Erythroblast (primary cell): ENCODE data around the gene ADGRD2.

ENCODE experiments used
- DNase-seq, 2 experiments: peaks; one replicate each; lab custom pipeline; 2025; lab: John Stamatoyannopoulos, UW
- GATA1 ChIP-seq: IDR thresholded peaks from 2 replicates; pipeline ENCODE4 v1.6.1; 2011; ENCODE audit warnings: low read depth, mild to moderate bottlenecking, control low read depth, low read length, moderate library complexity
- POLR2A ChIP-seq: IDR thresholded peaks from 2 replicates; pipeline ENCODE4 v1.6.1; 2011; ENCODE audit warnings: mild to moderate bottlenecking, low read length

ADGRD2 gene

DNA sequence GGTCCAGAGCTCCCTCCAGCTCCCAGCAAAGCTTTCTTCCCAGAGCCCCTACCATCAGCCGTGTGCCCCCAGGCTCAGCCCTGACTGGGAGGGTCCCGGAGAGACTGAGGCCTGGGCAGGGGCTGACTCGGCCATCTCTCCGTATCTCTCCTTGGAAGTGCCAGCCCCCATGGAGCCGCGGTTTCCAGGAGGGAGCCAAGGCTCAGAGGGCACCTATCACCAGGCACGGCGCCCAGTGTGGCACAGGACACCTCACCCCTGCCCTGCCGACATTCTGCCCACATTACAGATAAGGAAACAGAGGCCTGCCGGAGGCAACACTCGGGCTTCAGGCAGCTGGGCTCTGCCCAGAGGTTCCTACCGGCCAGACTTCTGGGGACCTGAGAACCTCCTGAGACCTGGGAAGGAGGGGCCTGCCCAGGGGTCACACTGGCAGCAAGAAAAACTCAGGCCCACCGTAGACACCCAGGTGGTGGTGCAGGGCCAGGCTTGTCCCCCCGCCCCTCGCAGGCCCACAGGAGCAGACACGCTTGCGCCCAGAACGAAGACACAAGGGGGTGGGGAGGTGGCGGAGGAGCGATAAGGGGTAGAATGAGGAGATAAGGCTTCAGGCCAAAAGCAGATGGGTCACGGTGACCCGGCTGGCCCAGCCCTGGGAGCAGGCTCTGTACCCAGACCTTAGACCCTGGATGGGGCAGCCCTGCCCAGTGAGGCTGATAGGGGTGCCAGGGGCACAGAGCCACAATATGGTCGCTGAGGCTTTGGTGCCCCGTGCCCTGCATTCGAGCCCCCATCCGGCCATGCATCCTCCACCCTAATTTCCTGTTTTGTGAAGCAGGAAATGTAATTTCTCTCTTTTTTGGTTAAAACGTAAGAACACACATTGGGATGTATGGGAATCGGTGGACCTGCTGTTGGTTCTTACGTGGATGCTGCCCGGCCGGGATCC is 45.1 kb downstream of the ADGRD2 start:
- DNase-seq = peak; percentile 70 to 81
- TF ChIP-seq POLR2A (no peak), GATA1 (peak; percentile 19)

DNA sequence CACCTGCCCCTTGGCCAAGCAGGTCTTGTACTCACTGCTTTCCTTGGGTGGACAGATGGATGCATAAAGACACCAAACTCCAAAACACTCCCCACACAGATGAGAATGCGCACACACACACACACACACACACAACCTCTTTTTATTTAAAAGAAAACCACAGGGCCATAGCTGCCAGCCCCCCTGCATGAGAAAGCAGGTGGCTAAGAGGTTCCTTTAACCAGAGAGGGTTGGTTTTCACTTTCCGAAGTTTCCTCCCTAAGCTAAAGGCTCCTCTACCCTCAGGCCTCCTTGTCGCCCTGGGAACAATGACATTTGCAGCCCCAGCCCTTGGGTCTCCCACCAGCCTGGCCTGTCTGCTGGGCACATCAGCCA is 45.8 kb downstream of the ADGRD2 start:
- TF ChIP-seq GATA1 (no peak), POLR2A (no peak)
- DNase-seq = no peak

DNA sequence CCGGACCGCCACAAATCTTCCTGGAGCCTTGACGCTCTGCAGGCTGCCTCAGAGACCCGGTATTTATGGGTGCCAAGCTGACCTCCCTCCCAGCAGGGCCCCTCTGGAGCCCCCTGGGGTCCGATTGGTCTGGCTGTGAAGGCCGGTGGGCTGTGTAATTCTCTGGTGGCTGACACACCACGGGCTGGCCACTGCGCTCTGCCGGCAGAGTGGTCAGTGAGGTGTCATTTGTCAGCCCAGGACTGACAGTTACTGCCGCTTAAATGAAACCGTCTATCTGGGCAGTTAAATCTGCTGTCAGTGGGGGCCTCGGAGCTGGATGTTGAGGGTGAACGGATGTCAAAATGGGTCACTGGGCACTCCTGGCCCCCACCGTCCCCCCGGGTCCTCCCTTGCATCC is 46.2 kb downstream of the ADGRD2 start:
- DNase-seq = no peak
- TF ChIP-seq POLR2A (no peak), GATA1 (no peak)

DNA sequence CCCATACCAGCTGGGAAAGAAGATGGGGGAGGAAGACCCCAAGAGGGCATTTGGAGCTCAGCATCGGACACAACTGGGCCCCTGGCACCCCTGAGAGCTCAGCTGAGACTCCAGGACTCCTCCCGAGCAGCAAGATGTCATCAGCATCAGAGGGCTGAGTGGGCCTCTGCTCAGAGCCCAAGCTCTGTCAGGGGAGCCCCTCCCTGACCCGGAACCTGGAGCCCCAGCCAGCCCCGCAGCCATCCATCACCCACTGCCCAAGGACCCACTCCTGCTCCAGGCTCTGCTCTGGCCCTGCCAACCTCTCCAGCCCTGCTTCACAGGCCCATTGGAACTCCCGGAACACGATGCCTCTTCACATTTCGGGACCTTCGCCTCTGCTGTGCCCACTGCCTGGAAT is 47.2 kb downstream of the ADGRD2 start:
- no peak for TF ChIP-seq POLR2A
- TF ChIP-seq GATA1 = no peak
- DNase-seq = no peak

DNA sequence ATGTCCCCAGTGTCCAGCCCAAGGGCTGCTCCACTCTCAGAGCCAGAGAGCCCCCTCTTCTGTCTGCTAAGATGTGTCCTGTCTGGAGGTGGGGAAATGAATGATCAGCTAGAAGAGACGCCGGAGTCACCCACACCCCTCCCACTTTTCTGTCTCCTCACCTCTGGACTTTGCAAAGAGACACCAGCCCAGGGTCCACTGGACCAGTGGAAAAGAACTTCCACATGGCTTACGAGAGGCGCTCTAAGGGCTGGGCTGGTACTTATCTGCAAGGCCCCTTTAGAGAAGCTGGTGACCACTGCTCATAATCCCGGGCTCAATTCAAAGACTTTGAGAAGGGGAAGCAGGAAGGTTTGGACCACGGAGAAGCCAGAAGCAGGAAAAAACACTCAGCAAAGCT is 47.8 kb downstream of the ADGRD2 start:
- no peak for DNase-seq
- no peak for TF ChIP-seq POLR2A
- TF ChIP-seq GATA1 = no peak

DNA sequence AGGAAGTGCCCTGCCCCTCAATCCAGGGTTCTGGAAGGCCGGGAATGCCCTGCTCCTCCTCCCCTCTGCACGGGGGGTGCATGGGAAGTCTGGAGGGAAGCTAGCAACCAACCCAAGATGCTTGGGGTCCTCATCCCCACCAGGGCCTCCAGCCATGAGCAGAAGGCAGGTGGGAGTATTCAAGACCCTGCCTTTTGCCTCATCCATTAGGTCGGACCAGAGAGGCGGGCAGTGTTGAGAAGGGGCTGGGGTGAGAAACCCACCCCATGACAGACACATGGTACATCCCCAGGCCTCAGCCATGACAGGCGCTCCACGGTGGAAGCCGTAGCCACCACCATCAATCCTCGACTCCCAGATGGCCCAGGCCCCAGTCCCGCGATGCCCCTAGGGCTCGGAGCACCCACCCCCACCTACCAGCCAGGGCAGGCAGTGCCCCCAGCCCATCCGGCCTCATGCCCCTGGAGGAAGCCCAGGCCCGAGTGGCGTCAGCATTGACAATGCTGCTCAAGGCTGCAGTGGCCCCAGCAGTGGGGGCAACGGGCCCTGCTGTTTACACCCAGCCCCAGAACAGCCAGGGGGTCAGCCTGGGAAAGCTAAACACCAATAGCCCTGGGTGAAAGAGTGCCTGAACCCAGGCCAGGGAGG is 48.4 kb downstream of the ADGRD2 start:
- no peak for DNase-seq
- TF ChIP-seq GATA1 = no peak
- no peak for TF ChIP-seq POLR2A

DNA sequence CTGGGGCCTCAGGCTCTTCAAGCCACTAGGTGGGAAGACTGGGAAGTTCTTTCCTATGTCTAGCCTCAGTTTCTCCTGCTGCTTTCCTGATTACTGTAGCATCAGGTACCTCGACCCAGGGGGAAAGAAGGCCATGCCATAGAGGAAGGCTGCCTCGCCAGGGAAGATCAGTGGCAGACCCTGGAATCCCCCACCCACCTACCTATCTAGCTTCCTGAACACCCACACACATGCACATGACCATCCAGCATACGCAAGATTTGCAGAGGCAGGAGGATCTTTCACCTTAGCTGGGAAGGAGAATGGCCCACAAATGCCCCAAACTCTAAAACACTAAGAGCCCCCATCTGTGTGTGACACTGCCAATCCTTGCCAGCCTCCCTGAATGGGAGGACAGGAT is 49.0 kb downstream of the ADGRD2 start:
- no peak for DNase-seq
- TF ChIP-seq GATA1 (no peak), POLR2A (no peak)

DNA sequence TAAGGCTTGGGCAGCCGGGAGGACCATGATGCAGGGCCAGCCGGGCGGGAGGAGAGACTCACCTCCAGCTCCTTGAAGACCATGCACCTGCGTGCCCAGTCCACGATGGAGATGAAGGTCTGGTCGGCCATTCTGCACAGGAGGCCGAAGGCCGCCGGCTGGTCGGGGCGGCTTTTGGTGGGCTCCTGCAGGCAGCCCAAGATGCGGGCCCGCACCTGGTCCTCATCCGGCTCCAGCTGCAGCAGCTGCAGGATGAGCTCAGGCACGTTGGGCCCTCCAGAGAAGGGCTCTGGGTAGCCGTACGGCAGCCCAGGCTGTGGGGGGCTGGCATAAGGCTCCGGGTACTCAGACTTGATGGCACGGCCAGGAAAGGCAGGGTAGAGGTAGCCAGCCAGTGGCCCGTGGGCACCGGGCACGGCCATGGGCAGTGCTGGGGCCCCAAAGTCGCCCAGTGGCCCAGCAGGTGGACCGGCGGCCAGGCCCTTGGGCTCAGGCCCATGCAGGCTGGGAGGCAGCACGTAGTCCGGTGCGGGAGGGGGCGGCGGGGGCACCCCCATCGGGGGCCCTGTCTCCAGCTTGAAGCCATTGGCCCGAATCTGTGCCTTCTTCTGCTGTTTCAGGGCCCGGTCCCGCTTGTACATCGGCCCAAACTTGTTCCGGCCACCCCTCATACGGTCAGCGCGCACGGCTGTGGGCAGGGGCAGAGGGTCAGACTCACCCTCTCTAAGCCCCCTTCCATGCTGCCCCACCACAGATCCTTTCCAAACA is 50.0 kb downstream of the ADGRD2 start:
- no peak for DNase-seq

DNA sequence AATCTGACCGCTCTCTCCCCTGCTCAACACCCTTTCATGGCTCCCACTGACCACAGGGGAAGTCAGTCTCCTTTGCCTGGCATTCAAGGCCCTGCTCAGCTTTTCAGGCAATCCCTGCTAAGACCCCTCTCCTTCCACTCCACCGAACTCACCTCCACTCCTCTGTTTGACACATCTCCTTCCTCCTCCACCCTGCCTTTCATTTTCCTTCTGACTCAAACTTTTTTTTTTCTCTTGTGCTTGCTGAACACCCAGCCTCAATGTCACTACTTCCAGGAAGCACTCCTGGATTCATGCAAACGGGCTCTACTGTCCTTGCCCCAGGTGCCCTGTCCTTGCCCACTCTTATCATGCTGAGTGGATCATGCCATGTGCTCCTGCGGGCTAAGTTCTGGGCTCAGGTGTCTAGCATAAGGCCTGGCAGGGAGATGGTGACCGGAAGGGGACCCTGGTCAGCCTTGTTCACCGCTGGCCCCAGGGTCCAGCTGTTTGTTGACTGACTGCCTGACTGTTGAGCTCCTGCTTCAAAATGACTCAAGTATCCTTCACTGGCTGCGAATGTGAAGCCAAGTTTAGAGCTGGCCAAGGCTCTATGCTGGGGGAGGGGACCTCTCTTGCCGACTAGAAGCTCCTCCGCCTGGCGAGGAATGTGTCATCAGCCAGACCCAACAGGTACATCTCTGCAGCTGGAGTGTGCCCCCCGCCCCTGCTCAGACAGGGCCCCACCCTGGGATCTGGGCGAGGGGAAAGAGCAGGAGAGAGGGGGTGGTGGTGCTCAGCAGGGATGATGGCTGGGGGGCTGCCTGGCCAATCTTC is 50.8 kb downstream of the ADGRD2 start:
- DNase-seq = no peak
- TF ChIP-seq POLR2A = no peak
- no peak for TF ChIP-seq GATA1

More for the DNA sequence above, 50.0 kb downstream of the ADGRD2 start:
- TF ChIP-seq GATA1 (no peak), POLR2A (no peak)

DNA sequence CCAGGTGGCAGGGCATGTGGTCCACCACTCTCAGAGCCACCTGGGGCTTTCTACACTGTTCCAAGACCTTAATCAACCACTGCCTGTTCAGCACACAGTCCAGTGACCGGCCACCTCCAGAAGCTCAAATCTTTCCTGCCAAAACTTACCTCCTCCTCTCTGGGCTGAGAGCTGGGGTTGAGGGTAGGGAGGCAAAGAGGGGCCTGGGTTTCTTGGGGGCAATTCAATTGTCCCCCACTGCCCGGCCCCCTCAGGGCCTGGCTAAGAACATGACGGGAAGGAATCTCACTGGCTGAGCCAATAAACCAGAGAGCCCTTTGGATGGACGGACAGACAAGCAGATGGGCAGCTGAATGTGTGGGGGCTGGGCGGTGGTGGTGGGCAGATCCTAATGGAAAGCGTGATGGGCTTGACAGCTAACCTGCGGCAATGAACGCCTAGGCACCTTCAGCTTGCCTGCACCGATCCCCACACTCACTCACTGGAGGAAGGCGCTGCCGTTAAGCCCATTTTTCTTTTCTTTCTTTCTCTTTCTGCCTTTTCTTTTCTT is 51.6 kb downstream of the ADGRD2 start:
- DNase-seq = no peak
- TF ChIP-seq POLR2A (no peak), GATA1 (no peak)

DNA sequence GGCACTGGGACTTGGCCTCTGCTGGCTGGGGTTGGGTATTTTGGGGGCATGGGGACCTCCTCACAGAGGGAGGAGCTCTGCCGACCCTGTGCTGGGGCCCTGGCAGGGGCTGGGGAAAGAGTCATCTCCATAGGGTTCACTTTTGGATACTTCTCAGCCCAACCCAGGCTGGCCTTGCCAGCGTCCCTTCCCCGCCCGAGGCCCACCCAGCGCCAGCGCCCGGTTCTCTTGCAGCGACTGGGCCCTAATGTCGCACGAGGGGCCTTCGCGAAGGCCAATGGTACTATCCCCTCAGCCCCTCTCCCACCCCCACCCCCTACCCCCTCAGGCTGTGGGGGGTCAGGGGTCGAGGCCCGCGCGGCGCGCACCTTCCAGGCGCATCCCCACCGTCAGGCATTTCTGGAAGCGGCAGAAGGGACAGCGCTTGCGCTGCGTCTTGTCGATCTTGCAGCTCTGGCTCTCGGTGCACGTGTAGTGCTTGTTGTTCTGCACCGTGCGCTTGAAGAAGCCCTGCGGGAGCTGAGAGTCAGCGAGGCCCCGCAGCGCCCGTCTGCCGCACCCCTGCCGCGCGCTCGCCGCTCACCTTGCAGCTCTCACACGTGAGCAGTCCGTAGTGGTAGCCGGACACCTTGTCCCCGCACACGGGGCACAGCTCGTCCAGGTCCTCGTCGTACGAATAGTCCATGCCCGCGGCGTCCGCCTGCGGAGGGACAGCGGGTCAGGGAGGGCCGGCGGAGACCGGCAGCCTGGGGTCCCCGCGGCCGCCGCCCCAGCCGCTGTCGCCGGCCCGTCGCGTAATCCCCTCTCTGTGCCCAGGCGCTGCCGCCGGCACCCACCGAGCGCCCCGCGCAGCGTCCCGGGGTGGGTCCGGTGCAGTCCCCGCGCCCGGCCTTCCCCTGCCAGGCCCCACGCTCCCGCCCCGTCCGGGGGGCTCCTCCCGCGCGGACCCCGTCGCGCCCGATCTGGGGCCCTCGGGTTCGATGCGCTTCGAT is 52.8 kb downstream of the ADGRD2 start:
- no peak for DNase-seq
- TF ChIP-seq POLR2A = no peak
- TF ChIP-seq GATA1 = no peak
